Neural progenitor cell (in vitro differentiated cells): ENCODE data around the gene LRRC37A2.
"Not testable (repeated sequence)": the region's sequence is repeated elsewhere in the genome, so short reads cannot be mapped to it uniquely, and the experiment has no call there.

Source experiments
- CTCF ChIP-seq: fragments of 200-600 bp; sonication (generic); IDR thresholded peaks from 2 replicates; pipeline ENCODE4 v1.5.1; 2017; ENCODE audit warnings: antibody characterized with exemption, mild to moderate bottlenecking
- EZH2 ChIP-seq: fragments of 200-600 bp; sonication (generic); IDR thresholded peaks from 2 replicates; pipeline ENCODE4 v1.6.1; 2017; ENCODE audit warnings: antibody characterized with exemption, mild to moderate bottlenecking, moderate library complexity

GRCh38 chr17:46598344-46598931 is 86.2 kb downstream of the LRRC37A2 start:
- TF ChIP-seq CTCF, EZH2: not testable (repeated sequence)
